Fibroblast of skin of right biceps (primary cell): Measurements from ENCODE around the gene NDRG3.
"Not testable (repeated sequence)": the region's sequence is repeated elsewhere in the genome, so short reads cannot be mapped to it uniquely, and the experiment has no call there.

ENCODE experiments used
- DNase-seq: peaks from one replicate; pipeline ENCODE4 v3.0.0-alpha.2; 2013

Gene NDRG3

GRCh38 chr20:36758276-36758675 lies 12.4 kb upstream of the NDRG3 start:
- DNase-seq: no peak

GRCh38 chr20:36756496-36756895 lies 10.6 kb upstream of the NDRG3 start:
- DNase-seq: no peak

GRCh38 chr20:36754656-36755222 lies 8.8 kb upstream of the NDRG3 start:
- DNase-seq: peak; percentile 54

GRCh38 chr20:36752582-36752981 lies 6.7 kb upstream of the NDRG3 start:
- DNase-seq: no peak

- peak; percentile 15 for DNase-seq
Measured at GRCh38 chr20:36745234-36745926, 510 bp downstream of the NDRG3 start.

GRCh38 chr20:36744764-36745191 lies 1.1 kb downstream of the NDRG3 start:
- DNase-seq: peak; percentile 36

GRCh38 chr20:36744243-36744642 lies 1.6 kb downstream of the NDRG3 start:
- DNase-seq: no peak

GRCh38 chr20:36742558-36742957 lies 3.3 kb downstream of the NDRG3 start:
- no peak for DNase-seq

- DNase-seq: no peak
Measured at GRCh38 chr20:36741072-36741471, 4.8 kb downstream of the NDRG3 start.

- DNase-seq: no peak
Measured at GRCh38 chr20:36737183-36737499, 8.7 kb downstream of the NDRG3 start.

GRCh38 chr20:36736451-36737182 lies 9.3 kb downstream of the NDRG3 start:
- DNase-seq: no peak

- DNase-seq: no peak
Measured at GRCh38 chr20:36732456-36732855, 13.4 kb downstream of the NDRG3 start.

GRCh38 chr20:36728986-36729385 lies 16.9 kb downstream of the NDRG3 start:
- DNase-seq: peak; percentile 41

- peak; percentile 17 for DNase-seq
Measured at GRCh38 chr20:36726168-36726567, 19.7 kb downstream of the NDRG3 start.

GRCh38 chr20:36720510-36720909 lies 25.4 kb downstream of the NDRG3 start:
- no peak for DNase-seq

GRCh38 chr20:36717657-36718056 lies 28.2 kb downstream of the NDRG3 start:
- no peak for DNase-seq

GRCh38 chr20:36717021-36717420 lies 28.9 kb downstream of the NDRG3 start:
- DNase-seq: no peak

- DNase-seq: no peak
Measured at GRCh38 chr20:36712775-36713174, 33.1 kb downstream of the NDRG3 start.

- DNase-seq: no peak
Measured at GRCh38 chr20:36709126-36709525, 36.8 kb downstream of the NDRG3 start.

GRCh38 chr20:36703530-36703929 lies 42.4 kb downstream of the NDRG3 start:
- no peak for DNase-seq

- no peak for DNase-seq
Measured at GRCh38 chr20:36700438-36700837, 45.5 kb downstream of the NDRG3 start.

- not testable (repeated sequence) for DNase-seq
Measured at GRCh38 chr20:36695467-36695866, 50.4 kb downstream of the NDRG3 start.

GRCh38 chr20:36688630-36689029 lies 57.3 kb downstream of the NDRG3 start:
- DNase-seq: no peak

GRCh38 chr20:36687850-36688249 lies 58.0 kb downstream of the NDRG3 start:
- no peak for DNase-seq
